Skeletal muscle satellite cell (primary cell): ENCODE measurements around the gene SMS. TPM values are rescaled to one million over a fixed set of nuclear protein-coding genes. Genes with fewer than 3 reads are reported as not detected.

Experiments
- H3K27me3 ChIP-seq: 2 replicates; pipeline ENCODE4 v1.7.0; 2013; ENCODE audit warnings: low read length; ENCODE audit not compliant: control insufficient read depth, insufficient read depth
- H3K36me3 ChIP-seq: 2 replicates; pipeline ENCODE4 v1.7.0; 2013; ENCODE audit warnings: mild to moderate bottlenecking, control low read depth, low read length; ENCODE audit not compliant: insufficient read depth
- H3K4me1 ChIP-seq: 2 replicates; pipeline ENCODE4 v1.7.0; 2013; ENCODE audit warnings: low read length; ENCODE audit not compliant: control insufficient read depth, insufficient read depth
- H3K4me2 ChIP-seq: 2 replicates; pipeline ENCODE4 v1.7.0; 2013; ENCODE audit warnings: mild to moderate bottlenecking, low read length
- H3K4me3 ChIP-seq: 2 replicates; pipeline ENCODE4 v1.7.0; 2013; ENCODE audit warnings: low read length
- H3K9ac ChIP-seq: 2 replicates; pipeline ENCODE4 v1.7.0; 2013; ENCODE audit warnings: mild to moderate bottlenecking, low read depth, low read length, moderate library complexity
- H3K9me3 ChIP-seq: replicated peaks from 2 replicates; pipeline ENCODE4 v1.7.0; 2013; ENCODE audit warnings: mild to moderate bottlenecking, control low read depth, low read length
- total RNA-seq: library from RNA; depleted of rRNA; stranded (reverse); fragments of >200 nt; gene quantifications from 2 replicates; pipeline ENCODE4 v1.2.3, GENCODE V29; 2012; rRNA removed

SMS gene
- total RNA-seq = 212 and 235 TPM in 2 replicates

DNA sequence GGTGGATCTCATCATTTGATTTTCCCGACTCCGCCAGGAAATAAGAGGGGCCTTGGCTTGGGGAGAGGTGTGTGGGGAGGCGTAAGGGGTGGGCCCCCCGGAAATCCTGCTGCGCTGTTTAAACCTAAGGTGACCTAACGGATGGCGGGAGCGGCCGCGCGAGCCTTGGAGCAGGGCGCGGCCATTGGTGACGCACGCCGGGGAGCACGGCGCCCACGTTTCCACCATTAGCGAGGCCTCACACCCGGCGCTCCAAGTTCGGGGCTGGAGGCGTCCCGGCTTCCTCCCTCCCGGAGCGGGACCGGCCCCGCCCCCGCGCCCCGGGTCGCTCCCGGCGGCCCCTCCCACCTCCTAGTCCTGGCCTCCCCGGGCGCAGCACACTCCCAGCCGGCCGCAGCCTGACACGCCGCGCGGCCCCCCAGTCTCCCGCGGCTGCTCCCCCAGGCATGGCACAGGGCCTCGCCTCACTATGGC lies at the start of gene SMS:
SMS (plus strand) TSS at position 354 of the 474 bp plus-strand sequence; CDS start at position 470, 116 bp downstream.
- H3K9me3 ChIP-seq = no peaks in the 10 kb centered on the region
- peak within 1 kb of the TSS; percentile 72 for H3K4me3 ChIP-seq
- H3K36me3 ChIP-seq = peaks cover 4% of the 10 kb centered on the region
- H3K27me3 ChIP-seq = no peaks in the 10 kb centered on the region
- H3K4me1 ChIP-seq = peaks cover 22% of the 10 kb centered on the region
- peak within 1 kb of the TSS; percentile 67 for H3K4me2 ChIP-seq
- H3K9ac ChIP-seq = peak within 1 kb of the TSS; percentile 86

GRCh38 chrX:21905313-21905712 lies 35.2 kb upstream of the SMS start:
- Histone ChIP-seq H3K4me3 (no peak overlapping the region), H3K4me2 (no peak overlapping the region), H3K9me3 (no peaks in the 10 kb centered on the region), H3K4me1 (no peaks in the 10 kb centered on the region), H3K27me3 (no peaks in the 10 kb centered on the region), H3K36me3 (no peaks in the 10 kb centered on the region), H3K9ac (no peak overlapping the region)

DNA sequence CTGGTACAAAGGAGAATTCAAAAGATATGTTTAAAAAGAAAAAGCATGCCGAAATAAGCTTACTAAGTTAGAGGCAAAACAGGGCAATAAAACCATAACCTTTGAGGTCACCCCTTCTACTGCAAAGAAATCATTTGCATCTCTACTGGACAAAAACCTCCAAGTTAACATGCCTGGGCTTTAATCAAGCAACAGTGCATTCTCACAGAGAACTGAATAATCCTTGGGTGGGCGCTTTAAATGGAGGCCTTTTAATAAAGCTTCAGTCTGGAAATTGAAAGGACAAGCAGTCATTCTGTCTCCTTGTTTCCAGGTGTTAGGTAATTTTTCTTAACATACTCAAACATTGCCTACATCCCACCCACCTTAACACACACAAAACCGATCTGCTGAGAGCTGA lies 34.6 kb upstream of the SMS start:
- Histone ChIP-seq H3K4me3 (no peak overlapping the region), H3K9me3 (no peaks in the 10 kb centered on the region), H3K27me3 (no peaks in the 10 kb centered on the region), H3K9ac (no peak overlapping the region), H3K4me2 (no peak overlapping the region), H3K4me1 (no peaks in the 10 kb centered on the region), H3K36me3 (no peaks in the 10 kb centered on the region)

DNA sequence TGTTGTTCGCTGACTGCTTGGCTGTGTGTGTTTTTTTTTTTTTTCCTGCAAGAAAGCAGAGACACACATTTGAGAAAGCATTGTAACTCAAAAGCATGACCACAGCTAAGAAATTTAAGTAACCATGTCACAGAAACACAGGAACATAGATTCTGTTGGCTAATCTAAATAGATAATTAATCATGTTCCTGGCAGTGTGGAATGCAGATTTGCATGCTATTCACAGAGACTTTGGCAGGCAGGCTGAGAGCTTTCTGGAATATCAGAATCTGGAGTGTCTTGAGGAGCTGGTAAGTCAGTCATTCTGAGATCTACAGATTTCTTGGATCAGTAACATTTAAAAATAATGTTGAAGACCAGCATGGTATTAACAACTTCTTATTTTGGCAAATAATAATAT lies 33.2 kb upstream of the SMS start:
- no peak overlapping the region for H3K4me2 ChIP-seq
- H3K4me1 ChIP-seq = no peaks in the 10 kb centered on the region
- H3K9ac ChIP-seq = no peak overlapping the region
- H3K4me3 ChIP-seq = no peak overlapping the region
- no peaks in the 10 kb centered on the region for H3K27me3 ChIP-seq
- H3K9me3 ChIP-seq = no peaks in the 10 kb centered on the region
- no peaks in the 10 kb centered on the region for H3K36me3 ChIP-seq

DNA sequence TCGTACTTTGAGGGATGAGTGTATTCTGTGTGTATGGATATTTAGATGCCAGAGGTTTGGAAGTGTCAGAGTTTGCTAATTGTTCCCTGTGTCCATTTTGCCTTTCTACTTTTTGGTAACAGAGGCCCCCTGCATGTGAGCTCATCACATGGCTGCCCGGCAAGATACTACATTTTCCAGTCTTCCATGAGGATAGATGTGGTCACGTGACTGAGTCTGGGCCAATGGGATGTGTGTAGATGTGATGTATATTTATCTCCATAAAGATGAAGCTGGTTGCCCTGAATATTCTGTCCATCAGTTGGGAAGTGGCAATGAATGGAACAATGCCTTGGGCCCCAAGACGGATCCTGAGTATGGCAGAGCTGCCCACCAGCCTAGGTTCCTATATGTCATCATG lies 29.0 kb upstream of the SMS start:
- Histone ChIP-seq H3K4me3 (no peak overlapping the region), H3K9ac (no peak overlapping the region), H3K9me3 (no peaks in the 10 kb centered on the region), H3K4me2 (no peak overlapping the region), H3K4me1 (peaks cover 5% of the 10 kb centered on the region), H3K36me3 (no peaks in the 10 kb centered on the region), H3K27me3 (no peaks in the 10 kb centered on the region)

DNA sequence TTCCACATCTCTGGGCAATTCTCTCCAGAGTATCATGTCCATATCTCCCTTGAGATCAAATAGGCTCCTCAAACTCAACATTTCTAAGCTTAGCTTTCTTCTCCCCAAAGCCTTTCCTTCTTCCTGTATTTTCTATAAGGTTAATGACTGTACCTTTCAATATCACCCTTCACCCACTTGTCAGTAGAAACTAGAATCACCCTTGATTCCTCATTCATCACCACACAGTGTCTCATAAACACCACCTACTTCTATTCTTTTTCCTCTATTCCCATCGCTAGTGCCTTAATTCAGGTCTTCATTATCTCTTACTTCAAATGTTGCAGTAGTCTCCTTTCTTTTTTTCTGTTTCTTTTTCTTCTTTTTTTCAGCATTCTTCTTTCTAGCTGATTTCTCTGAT lies 28.3 kb upstream of the SMS start:
- H3K4me3 ChIP-seq = no peak overlapping the region
- H3K9me3 ChIP-seq = no peaks in the 10 kb centered on the region
- no peak overlapping the region for H3K9ac ChIP-seq
- H3K4me2 ChIP-seq = no peak overlapping the region
- no peaks in the 10 kb centered on the region for H3K36me3 ChIP-seq
- H3K4me1 ChIP-seq = peaks cover 5% of the 10 kb centered on the region
- no peaks in the 10 kb centered on the region for H3K27me3 ChIP-seq

- Histone ChIP-seq H3K36me3 (no peaks in the 10 kb centered on the region), H3K27me3 (no peaks in the 10 kb centered on the region), H3K4me3 (no peak overlapping the region), H3K9me3 (no peaks in the 10 kb centered on the region), H3K4me2 (no peak overlapping the region), H3K9ac (no peak overlapping the region), H3K4me1 (peaks cover 5% of the 10 kb centered on the region)
Measured at GRCh38 chrX:21912989-21913388, 27.5 kb upstream of the SMS start.

DNA sequence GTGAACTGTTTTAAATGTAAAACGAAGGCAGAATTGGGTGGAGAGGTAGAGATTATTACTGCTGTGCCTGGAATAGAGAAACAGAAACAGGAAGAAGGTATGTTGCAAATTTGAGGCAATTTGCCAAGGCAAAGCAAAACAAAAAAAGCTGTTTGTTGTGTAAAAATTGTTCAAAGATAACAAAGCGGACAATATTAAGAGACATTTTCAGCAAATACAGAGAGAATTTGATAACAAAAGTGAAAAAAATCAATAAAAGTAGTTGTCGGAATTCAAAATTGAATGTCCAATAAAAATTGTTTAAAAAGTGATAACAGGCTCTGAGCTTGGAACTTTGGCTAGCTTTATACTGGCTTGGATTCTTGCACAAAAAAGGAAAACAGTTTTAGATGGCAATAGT lies 14.4 kb upstream of the SMS start:
- Histone ChIP-seq H3K4me3 (peak overlapping the region; percentile 36), H3K4me1 (peaks cover 17% of the 10 kb centered on the region), H3K36me3 (no peaks in the 10 kb centered on the region), H3K9me3 (no peaks in the 10 kb centered on the region), H3K9ac (peak overlapping the region; percentile 75), H3K27me3 (no peaks in the 10 kb centered on the region), H3K4me2 (peak overlapping the region; percentile 59)

DNA sequence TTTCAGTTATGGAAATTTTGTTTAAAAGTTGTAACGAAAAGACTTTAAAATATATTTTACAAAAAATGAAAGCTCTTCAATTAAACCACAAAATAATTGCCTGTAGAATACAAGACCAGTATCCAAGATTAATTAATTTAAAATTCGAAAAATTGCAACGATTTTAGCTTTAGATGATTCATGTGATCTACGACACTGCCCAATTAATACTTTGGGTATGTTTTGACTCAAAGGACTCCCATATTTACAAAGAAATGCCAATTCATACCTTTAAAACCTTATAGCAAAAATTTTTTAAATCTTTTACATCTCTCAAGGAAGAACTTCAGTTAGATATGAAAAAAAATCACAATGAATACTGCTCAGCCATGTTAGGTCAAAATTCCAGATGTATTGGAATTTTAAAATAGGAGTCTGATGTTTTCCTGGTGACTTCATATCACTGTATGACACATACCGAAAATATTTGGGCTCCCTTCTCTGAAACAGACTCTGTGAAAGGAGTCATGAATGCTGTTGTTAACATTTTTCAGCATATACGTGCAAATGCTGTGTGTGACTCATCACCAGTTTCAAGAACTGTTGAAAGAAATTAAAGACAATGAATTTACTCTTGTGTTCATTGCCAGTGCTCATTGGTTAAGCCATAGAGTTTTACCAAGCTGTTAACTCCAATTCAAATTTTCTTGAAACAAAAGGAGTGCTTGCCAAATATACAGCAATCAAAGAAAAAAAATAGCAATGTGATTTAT lies 13.8 kb upstream of the SMS start:
- peak overlapping the region; percentile 75 for H3K9ac ChIP-seq
- H3K4me1 ChIP-seq = peaks cover 17% of the 10 kb centered on the region
- peak overlapping the region; percentile 36 for H3K4me3 ChIP-seq
- no peaks in the 10 kb centered on the region for H3K36me3 ChIP-seq
- peak overlapping the region; percentile 59 for H3K4me2 ChIP-seq
- no peaks in the 10 kb centered on the region for H3K9me3 ChIP-seq
- no peaks in the 10 kb centered on the region for H3K27me3 ChIP-seq

DNA sequence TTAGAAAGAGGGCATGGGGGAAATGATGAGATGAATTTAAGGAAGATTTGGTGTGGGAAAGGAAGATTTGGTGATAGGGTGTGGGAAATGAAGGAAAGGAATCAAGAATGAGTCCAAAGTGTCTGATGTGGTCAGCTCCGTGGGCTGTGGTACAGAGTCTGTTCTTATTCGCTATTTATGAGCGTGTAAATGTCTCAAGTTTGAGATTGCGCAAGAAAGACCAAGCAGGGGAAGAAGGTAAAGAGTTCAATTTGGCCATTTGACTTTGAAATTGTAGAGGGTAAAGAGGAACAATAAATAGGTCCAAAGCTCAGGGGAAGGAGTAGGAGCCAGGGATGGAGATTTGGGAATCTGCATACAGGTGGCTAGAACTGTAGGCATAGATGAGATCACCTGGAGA lies 11.3 kb upstream of the SMS start:
- Histone ChIP-seq H3K4me3 (no peak overlapping the region), H3K4me2 (no peak overlapping the region), H3K9me3 (no peaks in the 10 kb centered on the region), H3K4me1 (peaks cover 28% of the 10 kb centered on the region), H3K36me3 (no peaks in the 10 kb centered on the region), H3K9ac (no peak overlapping the region), H3K27me3 (no peaks in the 10 kb centered on the region)

DNA sequence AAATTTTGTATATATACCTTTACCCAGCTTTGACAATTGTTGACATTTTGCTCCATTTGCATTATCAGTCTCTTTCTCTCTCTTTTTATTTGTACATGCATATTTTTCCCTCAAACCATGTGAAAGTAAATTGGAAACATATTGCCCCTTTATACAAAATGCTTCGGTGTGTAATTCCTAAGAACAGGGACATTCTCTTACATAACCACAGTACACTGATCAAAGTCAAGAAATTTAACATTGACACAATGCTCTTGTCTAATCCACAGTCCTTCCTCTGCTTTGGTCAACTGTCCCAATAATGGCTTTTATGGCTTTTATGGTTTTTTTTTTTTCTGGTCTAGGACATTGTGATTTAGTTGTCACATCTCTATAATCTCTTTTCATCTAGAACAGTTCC lies 9.5 kb upstream of the SMS start:
- H3K4me2 ChIP-seq = no peak overlapping the region
- H3K9me3 ChIP-seq = no peaks in the 10 kb centered on the region
- peaks cover 24% of the 10 kb centered on the region for H3K4me1 ChIP-seq
- H3K9ac ChIP-seq = no peak overlapping the region
- no peaks in the 10 kb centered on the region for H3K36me3 ChIP-seq
- H3K27me3 ChIP-seq = no peaks in the 10 kb centered on the region
- no peak overlapping the region for H3K4me3 ChIP-seq
